K562 (cell line): ENCODE measurements around the gene SH2D1A. TPM values are rescaled to one million over a fixed set of nuclear protein-coding genes. Genes with fewer than 3 reads are reported as not detected.

Experiments used
- ATAC-seq: fragments of 200-7000 bp; cut with Tn5 transposase; 3 replicates; pipeline ENCODE4 v1.9.1; 2020; ENCODE audit warnings: moderate library complexity
- BruUV-seq: library from RNA; stranded (reverse); fragments of 400-500 nt; replicated peaks from 2 replicates; lab custom pipeline; 2021; lab: Mats Ljungman, UMichigan
- CTCF ChIA-PET: fragments of 300-600 bp; formaldehyde crosslinking; extraction: SDS; loops from one replicate; lab custom pipeline; 2021; ENCODE audit warnings: low intra/inter-chr PET ratio; lab: Yijun Ruan, JAX
- POLR2A ChIA-PET: fragments of 300-600, 350-650 bp; sonication (Branson Sonifier 250); formaldehyde crosslinking; extraction: SDS; loops from one replicate; lab custom pipeline; 2021; ENCODE audit warnings: antibody characterized with exemption, inconsistent platforms; lab: Yijun Ruan, JAX
- DNase-seq, 4 experiments: peaks; one replicate each; pipeline versions ENCODE4 v3.0.0 to v3.0.0-alpha.2; 2011 to 2018; ENCODE audit warnings: low spot score in 3 of 4, mixed read lengths in 3 of 4; ENCODE audit errors: extremely low read depth in 1 of 4
- FAIRE-seq: peaks from 2 replicates; lab custom pipeline; 2011; peaks lifted over from hg19 to GRCh38; lab: Jason Lieb, UNC
- H2AFZ ChIP-seq: 2 replicates; pipeline ENCODE4 v1.6.0; 2011; ENCODE audit warnings: low read depth, low read length, control low read depth, inconsistent platforms
- H3K27ac ChIP-seq: fragments of 200-600 bp; 3 replicates; pipeline ENCODE4 v1.8.0; 2011; ENCODE audit warnings: low read depth, mild to moderate bottlenecking, control low read depth, inconsistent platforms, low read length, moderate library complexity, mixed read lengths; ENCODE audit errors: extremely low read depth
- H3K27me3 ChIP-seq, 2 experiments: fragments of 300-600 bp in 1 of 2; 2 replicates in 1 of 2; 3 replicates in 1 of 2; pipeline versions ENCODE4 v1.6.0 to v1.8.0; 2011; ENCODE audit warnings: inconsistent platforms in 2 of 2, low read length in 2 of 2, mild to moderate bottlenecking in 1 of 2, mixed read lengths in 1 of 2, moderate library complexity in 1 of 2; ENCODE audit not compliant: control insufficient read depth in 2 of 2, insufficient read depth in 2 of 2
- H3K36me3 ChIP-seq: fragments of 300-600 bp; 3 replicates; pipeline ENCODE4 v1.8.0; 2011; ENCODE audit warnings: mild to moderate bottlenecking, low read length, inconsistent platforms; ENCODE audit not compliant: control insufficient read depth, insufficient read depth
- H3K4me1 ChIP-seq, 2 experiments: fragments of 200-600 bp in 1 of 2; replicated peaks in 1 of 2; 2 replicates in 1 of 2; 3 replicates in 1 of 2; pipeline versions ENCODE4 v1.5.1 to v1.8.0; 2011; ENCODE audit warnings: inconsistent platforms in 2 of 2, low read length in 2 of 2, mild to moderate bottlenecking in 1 of 2, mixed read lengths in 1 of 2, moderate library complexity in 1 of 2; ENCODE audit not compliant: control insufficient read depth in 2 of 2, insufficient read depth in 2 of 2
- H3K4me2 ChIP-seq: 2 replicates; pipeline ENCODE4 v1.6.1; 2011; ENCODE audit warnings: low read length, control low read depth, inconsistent platforms, mixed read lengths; ENCODE audit not compliant: insufficient read depth
- H3K4me3 ChIP-seq: fragments of 200-600 bp; sonication (generic), shearing (Covaris generic); 2 replicates; pipeline ENCODE4 v1.5.1; 2016; ENCODE audit warnings: control low read depth, inconsistent platforms
- H3K79me2 ChIP-seq: fragments of 200-600 bp; 3 replicates; pipeline ENCODE4 v1.8.0; 2011; ENCODE audit warnings: low read length, inconsistent platforms; ENCODE audit not compliant: control insufficient read depth, insufficient read depth
- H3K9ac ChIP-seq, 2 experiments: 2 replicates each; pipeline versions ENCODE4 v1.6.0 to v1.6.1; 2011; ENCODE audit warnings: low read depth in 2 of 2, low read length in 2 of 2, control low read depth in 1 of 2, inconsistent platforms in 1 of 2, mild to moderate bottlenecking in 1 of 2, mixed read lengths in 1 of 2; ENCODE audit not compliant: insufficient read depth in 1 of 2
- H3K9me1 ChIP-seq: one replicate; pipeline ENCODE4 v1.6.0; 2011; ENCODE audit warnings: inconsistent platforms, mild to moderate bottlenecking, low read length, moderate library complexity; ENCODE audit not compliant: control insufficient read depth, insufficient read depth
- H3K9me3 ChIP-seq: replicated peaks from 2 replicates; pipeline ENCODE4 v1.5.1; 2011; ENCODE audit warnings: low read depth, low read length, inconsistent platforms; ENCODE audit not compliant: control insufficient read depth, insufficient read depth
- H4K20me1 ChIP-seq: replicated peaks from 2 replicates; pipeline ENCODE4 v1.6.1; 2011; ENCODE audit warnings: low read length, inconsistent platforms, mixed read lengths; ENCODE audit not compliant: control insufficient read depth, insufficient read depth
- FOXJ3 ChIP-seq: sonication (generic); formaldehyde crosslinking; IDR thresholded peaks from 2 replicates; pipeline ENCODE4 v1.4.0; 2020; ENCODE audit warnings: mild to moderate bottlenecking, missing genetic modification reagents
- MAFF ChIP-seq: IDR thresholded peaks from 2 replicates; pipeline ENCODE4 v1.6.1; 2012; ENCODE audit warnings: low read length, improper control_type of control experiment
- MYC ChIP-seq, 2 experiments: fragments of 250-450 bp in 1 of 2; sonication (Bioruptor Pico) in 1 of 2; IDR thresholded peaks; 2 replicates each; pipeline versions ENCODE4 v1.5.1 to v1.6.1; 2012 to 2021; ENCODE audit warnings: low read depth in 2 of 2, borderline replicate concordance in 1 of 2, improper control_type of control experiment in 1 of 2, low read length in 1 of 2, mild to moderate bottlenecking in 1 of 2, moderate library complexity in 1 of 2
- SIRT6 ChIP-seq: IDR thresholded peaks from one replicate; pipeline ENCODE4 v1.6.1; 2012; ENCODE audit warnings: low read depth, mild to moderate bottlenecking, control low read depth, inconsistent platforms, low read length, moderate library complexity
- SRSF7 ChIP-seq: fragments of 200-400 bp; formaldehyde crosslinking; optimal IDR thresholded peaks from 2 replicates; pipeline ENCODE3; 2017; ENCODE audit warnings: mild to moderate bottlenecking, low read depth, low read length
- ZNF695 ChIP-seq: fragments of 450-650 bp; formaldehyde crosslinking; IDR thresholded peaks from 2 replicates; pipeline ENCODE4 v1.4.0; 2020; ENCODE audit warnings: mild to moderate bottlenecking, moderate library complexity
- WGBS: fragments of 100-300 bp; shearing (Covaris generic); methylation state at CpG from one replicate; pipeline ENCODE4 v1.1.6; 2016; ENCODE audit warnings: low coverage, mixed read lengths; ENCODE audit not compliant: insufficient coverage; ENCODE audit errors: missing lambda C conversion rate; 5-methylcytosine and 5-hydroxymethylcytosine counted together
- in situ Hi-C: fragments of 300-500 bp; cut with MboI; formaldehyde crosslinking; loops from 4 replicates; pipeline ENCODE4 v1.15.0; 2018; ENCODE audit warnings: inconsistent platforms, mixed read lengths
- intact Hi-C: fragments of 100-400 bp; cut with micrococcal nuclease; formaldehyde crosslinking; loops from 2 replicates; pipeline ENCODE4 v1.14.2; 2022
- polyA plus RNA-seq, 8 experiments: library from polyadenylated mRNA; depleted of rRNA in 4 of 8; stranded (reverse) in 5 of 8; unstranded in 3 of 8; fragments of >200 nt; fragmentation: Nextera tagmentation in 2 of 8; fragmentation: Illumina TruSeq in 1 of 8; extraction: Ambion mirVana in 2 of 8; extraction: Trizol in 1 of 8; gene quantifications; 2 replicates each; pipeline versions ENCODE4 v1.2.1 to v1.2.3, GENCODE V29; 2011 to 2014; ENCODE audit warnings: inconsistent platforms in 1 of 8, missing spikeins in 1 of 8
- total RNA-seq, 7 experiments: library from RNA; depleted of rRNA in 6 of 7; stranded (reverse); fragments of >200 nt in 6 of 7; fragmentation: Illumina TruSeq in 2 of 7; extraction: Trizol in 2 of 7; gene quantifications; 2 replicates each; pipeline versions ENCODE4 v1.2.1 to v1.2.3, GENCODE V29; 2011 to 2021; ENCODE audit warnings: low replicate concordance in 1 of 7

Gene SH2D1A
- total and polyA plus RNA-seq, 9 of the 15 experiments (the other 6 are each of a cell fraction or from before 2014, with no cell fraction given) = 0.07 to 0.52 (median 0.19) TPM

GRCh38 chrX:124344246-124344645, 2.1 kb upstream of the SH2D1A start:
- Histone ChIP-seq H3K27me3 (no peaks in the 10 kb centered on the region), H3K9ac (no peak overlapping the region), H3K4me2 (no peak overlapping the region), H3K27ac (no peak overlapping the region), H3K4me1 (peaks cover 14 to 42% of the 10 kb centered on the region in 2 experiments; a peak in 4 of 5 replicates), H3K36me3 (no peaks in the 10 kb centered on the region), H3K9me3 (no peaks in the 10 kb centered on the region), H3K79me2 (no peaks in the 10 kb centered on the region), H3K9me1 (no peaks in the 10 kb centered on the region), H2AFZ (peak overlapping the region; percentile 63), H4K20me1 (no peaks in the 10 kb centered on the region), H3K4me3 (no peak overlapping the region)
- TF ChIP-seq MAFF (no peak), FOXJ3 (no peak), MYC (IDR thresholded peaks at IDR 0.05; ENCODE audit: low read depth, low read length) (no peak), MYC (CRISPR knock-in tag; IDR thresholded peaks at IDR 0.05; ENCODE audit: borderline replicate concordance, low read depth) (no peak), SRSF7 (no peak), SIRT6 (no peak), ZNF695 (CRISPR knock-in tag) (no peak)
- no peak for ATAC-seq
- no peak for DNase-seq
- intact Hi-C loops (no loop called here), in situ Hi-C loops (no loop called here)
- ChIA-PET POLR2A (no interaction called here), CTCF (no interaction called here)
- FAIRE-seq = no peak
- no TSS peak for BruUV-seq
- 76% methylated on average over 2 of the region's 4 CpGs for WGBS
